Epithelial cell of proximal tubule (primary cell): ENCODE measurements around the gene RAD51D. TPM values are rescaled to one million over a fixed set of nuclear protein-coding genes. Genes with fewer than 3 reads are reported as not detected.

Source experiments
- DNase-seq: peaks from one replicate; pipeline ENCODE4 v3.0.0-alpha.2; 2011; ENCODE audit warnings: low read depth
- H3K4me3 ChIP-seq: 2 replicates; pipeline ENCODE4 v1.5.1; 2011; ENCODE audit warnings: low read depth, mild to moderate bottlenecking, low read length
- CTCF ChIP-seq: conservative IDR thresholded peaks from 2 replicates; pipeline ENCODE4 v1.5.1; 2012; ENCODE audit warnings: low read depth, mild to moderate bottlenecking, low read length
- total RNA-seq: library from RNA; depleted of rRNA; stranded (reverse); fragments of >200 nt; gene quantifications from 2 replicates; pipeline ENCODE4 v1.2.3, GENCODE V29; 2015

RAD51D gene
- total RNA-seq, 1 donor from 2014 or later: 17.2 TPM

- TF ChIP-seq CTCF: peak; percentile 70
- DNase-seq: peak; percentile 3
- peak within 1 kb of the TSS; percentile 98 for H3K4me3 ChIP-seq
Observed at GRCh38 chr17:35141681-35142466, 22.2 kb upstream of the RAD51D start, which contains the start of gene NLE1. NLE1 (minus strand) TSS chr17:35142303; CDS start chr17:35142275, 28 bp downstream.

- no peak for TF ChIP-seq CTCF
- DNase-seq: no peak
- no peak overlapping the region for H3K4me3 ChIP-seq
Observed at GRCh38 chr17:35138218-35138617, 18.6 kb upstream of the RAD51D start.

GRCh38 chr17:35135322-35135721 lies 15.7 kb upstream of the RAD51D start:
- H3K4me3 ChIP-seq: no peak overlapping the region
- no peak for DNase-seq
- no peak for TF ChIP-seq CTCF

GRCh38 chr17:35132816-35133550 lies 13.3 kb upstream of the RAD51D start:
- no peak overlapping the region for H3K4me3 ChIP-seq
- no peak for TF ChIP-seq CTCF
- DNase-seq: no peak

- no peak for TF ChIP-seq CTCF
- DNase-seq: no peak
Observed at GRCh38 chr17:35132099-35132498, 12.4 kb upstream of the RAD51D start.

GRCh38 chr17:35130392-35130791 lies 10.7 kb upstream of the RAD51D start:
- TF ChIP-seq CTCF: no peak

More at GRCh38 chr17:35132099-35132498, 12.4 kb upstream of the RAD51D start:
- no peak overlapping the region for H3K4me3 ChIP-seq

More at GRCh38 chr17:35130392-35130791, 10.7 kb upstream of the RAD51D start:
- no peak overlapping the region for H3K4me3 ChIP-seq
- no peak for DNase-seq
